IMR-90 (cell line): ENCODE measurements around the gene NINJ2. TPM values are rescaled to one million over a fixed set of nuclear protein-coding genes. Genes with fewer than 3 reads are reported as not detected.

Experiments used
- ATAC-seq: fragments of 200-7000 bp; cut with Tn5 transposase; 2 replicates; pipeline ENCODE4 v1.9.1; 2020; ENCODE audit warnings: low read depth, mild to moderate bottlenecking, moderate library complexity
- BruUV-seq: library from RNA; stranded (reverse); fragments of 400-500 nt; replicated peaks from 2 replicates; lab custom pipeline; 2021; lab: Mats Ljungman, UMichigan
- CTCF ChIA-PET: fragments of 300-600 bp; formaldehyde crosslinking; extraction: SDS; loops from one replicate; lab custom pipeline; 2021; ENCODE audit warnings: antibody characterized with exemption; lab: Yijun Ruan, JAX
- POLR2A ChIA-PET: fragments of 300-600 bp; sonication (Branson Sonifier 250); formaldehyde crosslinking; loops from one replicate; lab custom pipeline; 2022; ENCODE audit warnings: antibody characterized with exemption; ENCODE audit not compliant: unreplicated experiment; lab: Charles Lee
- DNase-seq: peaks from one replicate; pipeline ENCODE4 v3.0.0; 2013
- H2AFZ ChIP-seq: replicated peaks from 2 replicates; pipeline ENCODE3; 2013; ENCODE audit warnings: low read length, mild to moderate bottlenecking; ENCODE audit not compliant: poor library complexity
- H2AK5ac ChIP-seq: 2 replicates; pipeline ENCODE4 v1.6.1; 2013; ENCODE audit warnings: low read depth, low read length, inconsistent platforms
- H2AK9ac ChIP-seq: replicated peaks from 2 replicates; pipeline ENCODE3; 2013; ENCODE audit warnings: mild to moderate bottlenecking, low read depth, low read length, moderate library complexity; ENCODE audit not compliant: poor library complexity
- H2BK120ac ChIP-seq: 2 replicates; pipeline ENCODE4 v1.6.1; 2013; ENCODE audit warnings: low read depth, low read length, inconsistent platforms
- H2BK15ac ChIP-seq: 3 replicates; pipeline ENCODE4 v1.6.1; 2013; ENCODE audit warnings: low read depth, low read length, inconsistent platforms
- H2BK20ac ChIP-seq: 2 replicates; pipeline ENCODE4 v1.6.1; 2013; ENCODE audit warnings: low read depth, mild to moderate bottlenecking, inconsistent platforms, low read length, moderate library complexity
- H2BK5ac ChIP-seq: 2 replicates; pipeline ENCODE4 v1.6.1; 2013; ENCODE audit warnings: mild to moderate bottlenecking, low read depth, low read length, inconsistent platforms; ENCODE audit not compliant: poor library complexity, severe bottlenecking
- H3K14ac ChIP-seq: replicated peaks from 2 replicates; pipeline ENCODE4 v1.6.1; 2013; ENCODE audit warnings: low read depth, low read length, inconsistent platforms
- H3K18ac ChIP-seq: 2 replicates; pipeline ENCODE4 v1.6.1; 2013; ENCODE audit warnings: low read depth, low read length, control low read depth
- H3K23ac ChIP-seq: 2 replicates; pipeline ENCODE4 v1.6.1; 2013; ENCODE audit warnings: low read depth, low read length, inconsistent platforms
- H3K27ac ChIP-seq: 2 replicates; pipeline ENCODE4 v1.5.1; 2013; ENCODE audit warnings: mild to moderate bottlenecking, control low read depth, low read length; ENCODE audit not compliant: insufficient read depth
- H3K27me3 ChIP-seq: 2 replicates; pipeline ENCODE4 v1.6.1; 2013; ENCODE audit warnings: low read length; ENCODE audit not compliant: control insufficient read depth, insufficient read depth
- H3K36me3 ChIP-seq: 2 replicates; pipeline ENCODE4 v1.6.1; 2013; ENCODE audit warnings: low read length, mixed read lengths; ENCODE audit not compliant: control insufficient read depth, insufficient read depth
- H3K4ac ChIP-seq: 2 replicates; pipeline ENCODE4 v1.6.1; 2013; ENCODE audit warnings: low read depth, low read length, inconsistent platforms
- H3K4me1 ChIP-seq: 2 replicates; pipeline ENCODE4 v1.6.1; 2013; ENCODE audit warnings: low read length, mixed read lengths; ENCODE audit not compliant: control insufficient read depth, insufficient read depth
- H3K4me2 ChIP-seq: 2 replicates; pipeline ENCODE4 v1.6.1; 2013; ENCODE audit warnings: low read depth, mild to moderate bottlenecking, control low read depth, low read length, moderate library complexity
- H3K4me3 ChIP-seq: 2 replicates; pipeline ENCODE4 v1.5.1; 2013; ENCODE audit warnings: low read depth, mild to moderate bottlenecking, control low read depth, low read length, moderate library complexity; ENCODE audit not compliant: insufficient read depth
- H3K56ac ChIP-seq: 2 replicates; pipeline ENCODE4 v1.6.1; 2013; ENCODE audit warnings: low read length, inconsistent platforms; ENCODE audit not compliant: insufficient read depth; ENCODE audit errors: extremely low read depth
- H3K79me1 ChIP-seq, 2 experiments: 2 replicates each; pipeline ENCODE4 v1.6.1; 2013; ENCODE audit warnings: low read length in 2 of 2, inconsistent platforms in 1 of 2, low read depth in 1 of 2
- H3K9ac ChIP-seq: 2 replicates; pipeline ENCODE4 v1.6.1; 2013; ENCODE audit warnings: low read depth, low read length, control low read depth
- H3K9me1 ChIP-seq: 2 replicates; pipeline ENCODE4 v1.6.1; 2013; ENCODE audit warnings: low read length, inconsistent platforms; ENCODE audit not compliant: insufficient read depth
- H3K9me3 ChIP-seq: 2 replicates; pipeline ENCODE4 v1.6.1; 2013; ENCODE audit warnings: low read length; ENCODE audit not compliant: control insufficient read depth, insufficient read depth
- H4K20me1 ChIP-seq: 2 replicates; pipeline ENCODE4 v1.6.1; 2013; ENCODE audit warnings: low read length, inconsistent platforms; ENCODE audit not compliant: insufficient read depth
- H4K5ac ChIP-seq: 2 replicates; pipeline ENCODE4 v1.6.1; 2013; ENCODE audit warnings: mild to moderate bottlenecking, low read depth, low read length, control low read depth
- H4K8ac ChIP-seq, 2 experiments: 2 replicates each; pipeline ENCODE4 v1.6.1; 2013; ENCODE audit warnings: low read depth in 2 of 2, low read length in 2 of 2, control low read depth in 1 of 2, inconsistent platforms in 1 of 2
- H4K91ac ChIP-seq: 2 replicates; pipeline ENCODE4 v1.6.1; 2013; ENCODE audit warnings: low read depth, low read length, inconsistent platforms; ENCODE audit not compliant: insufficient read depth
- CEBPB ChIP-seq: IDR thresholded peaks from 2 replicates; pipeline ENCODE4 v1.6.1; 2012; ENCODE audit warnings: low read depth, low read length, improper control_type of control experiment
- ELK1 ChIP-seq: fragments of 150-350 bp; IDR thresholded peaks from 2 replicates; pipeline ENCODE4 v1.6.1; 2016; ENCODE audit warnings: low read depth, mild to moderate bottlenecking, low read length, moderate library complexity, borderline replicate concordance
- MAFK ChIP-seq: IDR thresholded peaks from 2 replicates; pipeline ENCODE4 v1.6.1; 2012; ENCODE audit warnings: low read depth, low read length, improper control_type of control experiment
- POLR2A ChIP-seq: IDR thresholded peaks from 2 replicates; pipeline ENCODE4 v1.6.1; 2012; ENCODE audit warnings: mild to moderate bottlenecking, low read depth, low read length
- RAD21 ChIP-seq: IDR thresholded peaks from 2 replicates; pipeline ENCODE4 v1.6.1; 2012; ENCODE audit warnings: low read length, improper control_type of control experiment
- USF2 ChIP-seq: fragments of 150-350 bp; IDR thresholded peaks from 2 replicates; pipeline ENCODE4 v1.6.1; 2017; ENCODE audit warnings: mild to moderate bottlenecking, antibody characterized with exemption, low read length, low read depth
- WGBS, 2 experiments: methylation state at CpG; one replicate each; pipeline versions ENCODE4 v1.1.5 to v1.1.7; 2013; ENCODE audit warnings: missing lambda C conversion rate in 2 of 2; ENCODE audit not compliant: insufficient read length in 1 of 2; ENCODE audit errors: extremely low coverage in 2 of 2; 5-methylcytosine and 5-hydroxymethylcytosine counted together
- dilution Hi-C: fragments of 300-500 bp; cut with HindIII; formaldehyde crosslinking; loops from one replicate; pipeline ENCODE4 v1.14.3; 2018; ENCODE audit warnings: low sequenced_read_pairs; ENCODE audit not compliant: unreplicated experiment
- in situ Hi-C: fragments of 300-500 bp; cut with MboI; formaldehyde crosslinking; loops from 3 replicates; pipeline ENCODE4 v1.14.3; 2019; ENCODE audit warnings: low sequenced_read_pairs, inconsistent platforms, mixed read lengths
- intact Hi-C: fragments of 100-400 bp; cut with micrococcal nuclease; formaldehyde crosslinking; loops from 2 replicates; pipeline ENCODE4 v1.10.0; 2022
- polyA plus RNA-seq, 3 experiments: library from polyadenylated mRNA; depleted of rRNA; stranded (reverse); fragments of >200 nt; gene quantifications; 2 replicates each; pipeline ENCODE4 v1.2.3, GENCODE V29; 2012; ENCODE audit warnings: low replicate concordance in 1 of 3
- total RNA-seq: library from RNA; depleted of rRNA; stranded (reverse); fragments of >200 nt; gene quantifications from 2 replicates; pipeline ENCODE4 v1.2.3, GENCODE V29; 2012
- TF ChIP-seq, protein P1 (sequence below): conservative IDR thresholded peaks from 2 replicates; pipeline ENCODE4 v1.5.1; 2012; ENCODE audit warnings: mild to moderate bottlenecking, low read depth, low read length, improper control_type of control experiment

NINJ2 gene
- total and polyA plus RNA-seq, 2 of the 4 experiments (the other 2 are of a cell fraction): not detected

DNA sequence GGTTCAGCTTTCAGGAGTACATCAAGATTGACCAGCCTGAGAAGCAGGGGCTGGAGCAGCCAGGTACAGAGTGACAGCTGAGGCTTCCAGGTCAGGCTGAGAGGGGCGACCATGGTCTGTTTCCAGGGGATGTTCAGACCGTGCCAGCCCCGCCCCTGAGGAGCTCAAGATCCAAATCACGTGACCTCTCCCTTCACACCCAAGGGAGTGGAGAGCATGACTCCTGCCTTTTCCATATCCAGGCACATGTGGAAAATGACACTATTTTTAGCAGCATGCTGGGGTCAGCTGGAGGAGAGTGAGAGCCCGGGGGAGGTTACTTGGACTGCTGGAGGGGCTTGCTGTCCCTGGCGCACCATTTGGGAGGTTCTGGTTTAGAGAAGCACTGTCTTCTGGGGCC, 110.8 kb downstream of the NINJ2 start:
- Histone ChIP-seq H2AK5ac (no peak overlapping the region), H3K27me3 (peaks cover 67% of the 10 kb centered on the region), H2BK5ac (no peak overlapping the region), H3K27ac (no peak overlapping the region), H3K9me3 (no peaks in the 10 kb centered on the region), H3K36me3 (no peaks in the 10 kb centered on the region), H3K4ac (no peak overlapping the region), H2BK15ac (no peak overlapping the region), H3K9ac (no peak overlapping the region), H2BK120ac (no peak overlapping the region), H3K79me1 (no peaks in the 10 kb centered on the region), H3K4me1 (no peaks in the 10 kb centered on the region), H3K4me2 (no peak overlapping the region), H3K9me1 (no peaks in the 10 kb centered on the region), H2AFZ (no peak overlapping the region), H3K18ac (no peak overlapping the region), H4K8ac (no peak overlapping the region), H2AK9ac (no peak overlapping the region), H4K5ac (no peak overlapping the region), H3K56ac (no peak overlapping the region), H3K23ac (no peak overlapping the region), H4K20me1 (no peaks in the 10 kb centered on the region), H2BK20ac (no peak overlapping the region), H4K91ac (no peak overlapping the region), H3K4me3 (no peak overlapping the region), H3K14ac (no peak overlapping the region)
- POLR2A ChIA-PET: no interaction called here
- in situ Hi-C loops (no loop called here), dilution Hi-C loops (no loop called here), intact Hi-C loops (no loop called here)
- 80% methylated on average over 1 of the region's 6 CpGs; no CpG with 5 or more reads in 1 of the 2 experiments for WGBS, 2 experiments
- no peak for DNase-seq
- BruUV-seq: no TSS peak
- CTCF ChIA-PET: interaction anchor here (0.5 kb wide), 1 partner anchor 234 kb away, joined by 4 read pairs; no protein-coding TSS in a partner anchor
- no peak for TF ChIP-seq MAFK
- no peak for TF ChIP-seq POLR2A
- TF ChIP-seq ELK1: no peak
- TF ChIP-seq RAD21: no peak
- TF ChIP-seq CEBPB: no peak
- TF ChIP-seq USF2: no peak
- TF ChIP-seq, protein P1, sequence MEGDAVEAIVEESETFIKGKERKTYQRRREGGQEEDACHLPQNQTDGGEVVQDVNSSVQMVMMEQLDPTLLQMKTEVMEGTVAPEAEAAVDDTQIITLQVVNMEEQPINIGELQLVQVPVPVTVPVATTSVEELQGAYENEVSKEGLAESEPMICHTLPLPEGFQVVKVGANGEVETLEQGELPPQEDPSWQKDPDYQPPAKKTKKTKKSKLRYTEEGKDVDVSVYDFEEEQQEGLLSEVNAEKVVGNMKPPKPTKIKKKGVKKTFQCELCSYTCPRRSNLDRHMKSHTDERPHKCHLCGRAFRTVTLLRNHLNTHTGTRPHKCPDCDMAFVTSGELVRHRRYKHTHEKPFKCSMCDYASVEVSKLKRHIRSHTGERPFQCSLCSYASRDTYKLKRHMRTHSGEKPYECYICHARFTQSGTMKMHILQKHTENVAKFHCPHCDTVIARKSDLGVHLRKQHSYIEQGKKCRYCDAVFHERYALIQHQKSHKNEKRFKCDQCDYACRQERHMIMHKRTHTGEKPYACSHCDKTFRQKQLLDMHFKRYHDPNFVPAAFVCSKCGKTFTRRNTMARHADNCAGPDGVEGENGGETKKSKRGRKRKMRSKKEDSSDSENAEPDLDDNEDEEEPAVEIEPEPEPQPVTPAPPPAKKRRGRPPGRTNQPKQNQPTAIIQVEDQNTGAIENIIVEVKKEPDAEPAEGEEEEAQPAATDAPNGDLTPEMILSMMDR: no peak
- no peak for ATAC-seq
